Measurements from ENCODE around the gene RSPO3. TPM values are rescaled to one million over a fixed set of nuclear protein-coding genes. Genes with fewer than 3 reads are reported as not detected.

RSPO3 gene
- total RNA-seq, 1 experiment from 2014 or later: 0.52 TPM

DNA sequence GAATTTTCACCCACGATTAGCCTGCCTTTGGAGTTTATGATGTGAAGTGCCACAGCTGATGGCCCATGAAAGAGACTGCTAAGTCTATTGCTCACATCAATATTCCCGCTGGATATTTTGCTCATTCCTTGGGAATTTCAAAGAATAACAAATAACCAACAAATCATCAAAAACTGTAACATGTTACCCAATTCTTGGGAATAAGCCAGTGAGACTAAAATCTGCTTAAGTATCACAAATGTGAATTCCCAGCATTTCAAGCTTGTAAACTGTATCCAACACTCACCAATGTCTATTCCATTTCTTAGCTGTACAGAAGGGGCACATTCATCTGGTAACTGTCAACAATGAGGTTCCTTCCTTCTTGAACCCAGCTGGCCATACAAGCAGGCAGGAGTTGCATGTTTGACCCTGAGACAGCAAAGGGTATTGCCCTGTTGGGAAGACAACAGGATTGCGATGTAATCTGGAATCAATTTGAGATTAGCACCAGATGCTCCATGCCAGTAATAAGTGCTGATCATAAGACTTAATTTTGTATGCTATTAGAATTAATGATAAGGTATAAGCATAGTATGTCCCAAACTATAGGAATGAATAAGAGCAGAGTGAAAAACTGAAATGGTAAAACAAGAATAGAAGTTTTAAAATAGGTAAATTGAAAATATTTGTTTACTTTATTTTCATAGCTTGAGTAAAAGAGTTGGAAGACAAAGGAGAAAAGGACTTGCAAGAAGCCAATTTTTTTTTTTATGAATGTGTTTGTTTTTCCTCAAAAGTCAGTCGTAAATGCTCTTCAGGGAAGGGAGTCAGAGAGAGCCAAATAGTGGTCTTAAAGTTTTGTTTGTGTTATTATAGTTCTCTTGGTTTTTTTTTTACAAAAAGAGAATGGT lies 58.8 kb downstream of the RSPO3 start:
- no TSS peak for BruUV-seq (replicated peaks)
- no peak for DNase-seq (ENCODE audit: low spot score)
- no peak overlapping the region for H3K4me3 ChIP-seq (ENCODE audit: low read depth, low read length, poor library complexity, severe bottlenecking)
- H3K36me3 ChIP-seq (ENCODE audit: insufficient read depth, low read length, poor library complexity, severe bottlenecking): no peaks in the 10 kb centered on the region
- CTCF ChIA-PET: no interaction called here
- H3K27me3 ChIP-seq (replicated peaks; ENCODE audit: insufficient read depth, low read depth, low read length, poor library complexity): no peaks in the 10 kb centered on the region
- POLR2A ChIA-PET (ENCODE audit: low non-redundant PET): no interaction called here
- H3K27ac ChIP-seq (ENCODE audit: low read depth, low read length, poor library complexity, severe bottlenecking): no peak overlapping the region
- no peak for TF ChIP-seq EZH2 (IDR thresholded peaks at IDR 0.05; ENCODE audit: borderline replicate concordance, low read depth, low read length, poor library complexity, severe bottlenecking)
- TF ChIP-seq, protein P1, sequence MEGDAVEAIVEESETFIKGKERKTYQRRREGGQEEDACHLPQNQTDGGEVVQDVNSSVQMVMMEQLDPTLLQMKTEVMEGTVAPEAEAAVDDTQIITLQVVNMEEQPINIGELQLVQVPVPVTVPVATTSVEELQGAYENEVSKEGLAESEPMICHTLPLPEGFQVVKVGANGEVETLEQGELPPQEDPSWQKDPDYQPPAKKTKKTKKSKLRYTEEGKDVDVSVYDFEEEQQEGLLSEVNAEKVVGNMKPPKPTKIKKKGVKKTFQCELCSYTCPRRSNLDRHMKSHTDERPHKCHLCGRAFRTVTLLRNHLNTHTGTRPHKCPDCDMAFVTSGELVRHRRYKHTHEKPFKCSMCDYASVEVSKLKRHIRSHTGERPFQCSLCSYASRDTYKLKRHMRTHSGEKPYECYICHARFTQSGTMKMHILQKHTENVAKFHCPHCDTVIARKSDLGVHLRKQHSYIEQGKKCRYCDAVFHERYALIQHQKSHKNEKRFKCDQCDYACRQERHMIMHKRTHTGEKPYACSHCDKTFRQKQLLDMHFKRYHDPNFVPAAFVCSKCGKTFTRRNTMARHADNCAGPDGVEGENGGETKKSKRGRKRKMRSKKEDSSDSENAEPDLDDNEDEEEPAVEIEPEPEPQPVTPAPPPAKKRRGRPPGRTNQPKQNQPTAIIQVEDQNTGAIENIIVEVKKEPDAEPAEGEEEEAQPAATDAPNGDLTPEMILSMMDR (conservative IDR thresholded peaks at IDR 0.05; ENCODE audit: low read depth, low read length): no peak
- peaks cover 14% of the 10 kb centered on the region for H3K4me1 ChIP-seq (ENCODE audit: insufficient read depth, low read length, poor library complexity, severe bottlenecking)
- intact Hi-C loops (cut with micrococcal nuclease; ENCODE audit: unreplicated experiment): no loop called here
- H3K9me3 ChIP-seq (ENCODE audit: low read depth, low read length, poor library complexity, severe bottlenecking): peaks cover 4% of the 10 kb centered on the region

DNA sequence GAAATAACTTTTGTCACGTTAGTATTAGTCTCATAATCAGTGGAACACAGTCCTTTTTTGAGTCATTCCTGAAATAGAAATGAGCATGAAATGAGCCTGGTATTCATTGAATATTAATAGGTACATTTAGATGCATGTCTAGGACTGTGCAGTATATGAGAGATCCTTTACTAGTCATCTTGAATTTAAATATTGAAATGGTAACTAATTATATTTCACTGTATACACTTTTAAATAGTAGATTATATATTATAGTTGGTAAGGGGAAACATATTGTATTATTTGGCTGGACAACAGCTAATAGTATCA lies 59.4 kb downstream of the RSPO3 start:
- no TSS peak for BruUV-seq (replicated peaks)
- H3K36me3 ChIP-seq (ENCODE audit: insufficient read depth, low read length, poor library complexity, severe bottlenecking): no peaks in the 10 kb centered on the region
- peaks cover 16% of the 10 kb centered on the region for H3K4me1 ChIP-seq (ENCODE audit: insufficient read depth, low read length, poor library complexity, severe bottlenecking)
- TF ChIP-seq, protein P1 (conservative IDR thresholded peaks at IDR 0.05; ENCODE audit: low read depth, low read length): no peak
- TF ChIP-seq EZH2 (IDR thresholded peaks at IDR 0.05; ENCODE audit: borderline replicate concordance, low read depth, low read length, poor library complexity, severe bottlenecking): no peak
- CTCF ChIA-PET: no interaction called here
- intact Hi-C loops (cut with micrococcal nuclease; ENCODE audit: unreplicated experiment): no loop called here
- no peak overlapping the region for H3K27ac ChIP-seq (ENCODE audit: low read depth, low read length, poor library complexity, severe bottlenecking)
- peaks cover 4% of the 10 kb centered on the region for H3K9me3 ChIP-seq (ENCODE audit: low read depth, low read length, poor library complexity, severe bottlenecking)
- no peak for DNase-seq (ENCODE audit: low spot score)
- no peaks in the 10 kb centered on the region for H3K27me3 ChIP-seq (replicated peaks; ENCODE audit: insufficient read depth, low read depth, low read length, poor library complexity)
- H3K4me3 ChIP-seq (ENCODE audit: low read depth, low read length, poor library complexity, severe bottlenecking): no peak overlapping the region
- POLR2A ChIA-PET (ENCODE audit: low non-redundant PET): no interaction called here

DNA sequence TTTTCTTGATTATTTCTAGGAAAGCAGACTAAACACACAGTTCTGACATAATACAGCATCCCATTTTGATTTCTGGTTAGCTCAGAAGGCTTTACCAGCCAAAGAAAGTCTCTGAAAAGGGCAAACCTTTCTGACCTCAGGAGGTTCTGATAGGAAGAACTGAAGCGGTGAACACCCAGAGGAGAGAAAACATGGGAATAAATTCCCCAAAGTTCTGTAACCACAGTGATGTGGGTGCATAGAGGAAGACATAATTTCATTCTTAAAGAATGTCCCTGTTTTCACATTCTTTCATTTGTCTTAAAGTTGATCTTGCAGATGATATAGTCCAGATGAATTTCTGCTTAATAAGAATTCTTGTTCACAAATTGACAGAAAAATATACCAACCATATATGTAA lies 60.3 kb downstream of the RSPO3 start:
- H3K27me3 ChIP-seq (replicated peaks; ENCODE audit: insufficient read depth, low read depth, low read length, poor library complexity): no peaks in the 10 kb centered on the region
- BruUV-seq (replicated peaks): no TSS peak
- POLR2A ChIA-PET (ENCODE audit: low non-redundant PET): no interaction called here
- H3K9me3 ChIP-seq (ENCODE audit: low read depth, low read length, poor library complexity, severe bottlenecking): peaks cover 4% of the 10 kb centered on the region
- no peak for DNase-seq (ENCODE audit: low spot score)
- TF ChIP-seq EZH2 (IDR thresholded peaks at IDR 0.05; ENCODE audit: borderline replicate concordance, low read depth, low read length, poor library complexity, severe bottlenecking): no peak
- TF ChIP-seq, protein P1 (conservative IDR thresholded peaks at IDR 0.05; ENCODE audit: low read depth, low read length): no peak
- no peak overlapping the region for H3K4me3 ChIP-seq (ENCODE audit: low read depth, low read length, poor library complexity, severe bottlenecking)
- H3K36me3 ChIP-seq (ENCODE audit: insufficient read depth, low read length, poor library complexity, severe bottlenecking): no peaks in the 10 kb centered on the region
- CTCF ChIA-PET: no interaction called here
- peaks cover 23% of the 10 kb centered on the region for H3K4me1 ChIP-seq (ENCODE audit: insufficient read depth, low read length, poor library complexity, severe bottlenecking)
- intact Hi-C loops (cut with micrococcal nuclease; ENCODE audit: unreplicated experiment): no loop called here
- H3K27ac ChIP-seq (ENCODE audit: low read depth, low read length, poor library complexity, severe bottlenecking): no peak overlapping the region

Data from A673 (cell line).